Epithelial cell of proximal tubule (primary cell): Measurements from ENCODE around the gene STOM. TPM values are rescaled to one million over a fixed set of nuclear protein-coding genes. Genes with fewer than 3 reads are reported as not detected.

Experiments used
- DNase-seq: peaks from one replicate; pipeline ENCODE4 v3.0.0-alpha.2; 2011; ENCODE audit warnings: low read depth
- H3K4me3 ChIP-seq: 2 replicates; pipeline ENCODE4 v1.5.1; 2011; ENCODE audit warnings: low read depth, mild to moderate bottlenecking, low read length
- total RNA-seq: library from RNA; depleted of rRNA; stranded (reverse); fragments of >200 nt; gene quantifications from 2 replicates; pipeline ENCODE4 v1.2.3, GENCODE V29; 2015
- TF ChIP-seq, protein P1 (sequence below): conservative IDR thresholded peaks from 2 replicates; pipeline ENCODE4 v1.5.1; 2012; ENCODE audit warnings: low read depth, mild to moderate bottlenecking, low read length

The STOM gene
- total RNA-seq, 1 donor from 2014 or later, result 26.1 TPM

DNA sequence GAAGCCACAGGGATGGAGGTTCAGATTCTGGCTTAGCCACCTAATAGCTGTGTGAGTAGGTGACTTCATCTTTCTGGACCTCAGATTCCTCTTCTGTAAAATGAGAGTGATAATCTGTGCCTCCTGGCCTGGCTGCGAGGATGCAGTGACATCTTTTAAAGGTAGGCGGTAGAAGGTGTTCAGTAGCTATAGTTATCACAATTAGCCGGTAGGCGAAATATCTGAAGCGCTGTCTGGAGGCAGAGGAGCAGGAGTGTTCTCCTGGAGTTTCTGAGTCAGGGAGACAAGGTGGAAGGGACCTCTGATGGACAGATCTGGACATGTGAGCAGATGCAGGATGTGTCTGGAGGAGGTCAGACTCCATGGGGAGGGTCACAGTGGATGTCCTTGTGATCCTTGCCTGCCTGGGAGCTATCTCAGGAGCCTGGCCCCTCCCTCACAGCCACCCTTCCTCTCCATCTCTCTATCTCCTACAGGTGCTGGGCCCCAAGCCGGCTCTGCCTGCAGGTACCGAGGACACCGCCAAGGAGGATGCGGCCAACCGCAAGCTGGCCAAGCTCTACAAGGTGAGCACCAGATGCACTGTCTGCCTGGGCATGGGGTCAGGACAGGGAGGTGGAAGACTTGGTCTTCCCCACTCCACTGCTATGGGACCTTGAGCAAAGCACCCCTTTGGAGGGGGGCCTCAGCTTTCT, 56.4 kb downstream of the STOM start:
- DNase-seq, result no peak
- H3K4me3 ChIP-seq, result no peak overlapping the region
- TF ChIP-seq, protein P1, sequence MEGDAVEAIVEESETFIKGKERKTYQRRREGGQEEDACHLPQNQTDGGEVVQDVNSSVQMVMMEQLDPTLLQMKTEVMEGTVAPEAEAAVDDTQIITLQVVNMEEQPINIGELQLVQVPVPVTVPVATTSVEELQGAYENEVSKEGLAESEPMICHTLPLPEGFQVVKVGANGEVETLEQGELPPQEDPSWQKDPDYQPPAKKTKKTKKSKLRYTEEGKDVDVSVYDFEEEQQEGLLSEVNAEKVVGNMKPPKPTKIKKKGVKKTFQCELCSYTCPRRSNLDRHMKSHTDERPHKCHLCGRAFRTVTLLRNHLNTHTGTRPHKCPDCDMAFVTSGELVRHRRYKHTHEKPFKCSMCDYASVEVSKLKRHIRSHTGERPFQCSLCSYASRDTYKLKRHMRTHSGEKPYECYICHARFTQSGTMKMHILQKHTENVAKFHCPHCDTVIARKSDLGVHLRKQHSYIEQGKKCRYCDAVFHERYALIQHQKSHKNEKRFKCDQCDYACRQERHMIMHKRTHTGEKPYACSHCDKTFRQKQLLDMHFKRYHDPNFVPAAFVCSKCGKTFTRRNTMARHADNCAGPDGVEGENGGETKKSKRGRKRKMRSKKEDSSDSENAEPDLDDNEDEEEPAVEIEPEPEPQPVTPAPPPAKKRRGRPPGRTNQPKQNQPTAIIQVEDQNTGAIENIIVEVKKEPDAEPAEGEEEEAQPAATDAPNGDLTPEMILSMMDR, result no peak

GRCh38 chr9:121312169-121312568, 57.9 kb downstream of the STOM start:
- TF ChIP-seq, protein P1, result no peak
- DNase-seq, result no peak
- H3K4me3 ChIP-seq, result no peak overlapping the region

GRCh38 chr9:121310571-121310970, 59.5 kb downstream of the STOM start:
- DNase-seq, result no peak
- TF ChIP-seq, protein P1, result no peak
- no peak overlapping the region for H3K4me3 ChIP-seq

DNA sequence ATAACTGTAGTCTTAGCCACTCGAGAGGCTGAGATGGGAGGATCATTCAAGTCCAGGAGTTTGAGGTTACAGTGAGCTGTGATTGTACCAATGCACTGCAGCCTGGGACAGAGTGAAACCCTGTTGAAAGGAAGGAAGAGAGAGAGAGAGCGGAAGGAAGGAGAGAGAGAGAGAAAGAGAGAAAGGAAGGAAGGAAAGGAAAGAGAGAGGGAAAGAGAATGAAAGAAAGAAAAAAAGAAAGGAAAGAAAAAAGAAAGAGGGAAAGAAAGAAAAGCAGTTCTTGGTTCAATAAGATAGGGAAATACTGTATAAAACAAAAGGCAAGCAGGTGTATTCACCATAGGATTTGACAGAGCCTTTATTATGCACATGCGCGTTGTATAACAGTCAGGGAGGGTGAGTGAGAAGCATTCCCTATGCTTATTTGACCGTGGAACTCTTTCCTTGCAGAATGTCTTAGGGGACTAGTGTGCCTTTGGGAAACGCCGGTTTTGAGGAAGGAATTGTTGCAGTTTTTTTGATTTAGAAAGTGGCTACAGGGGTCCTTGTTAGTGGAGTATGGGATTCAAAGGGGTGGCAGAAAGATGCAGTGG, 60.1 kb downstream of the STOM start:
- no peak for DNase-seq
- TF ChIP-seq, protein P1, result no peak
- no peak overlapping the region for H3K4me3 ChIP-seq

GRCh38 chr9:121309171-121309570, 60.9 kb downstream of the STOM start:
- DNase-seq, result no peak
- H3K4me3 ChIP-seq, result no peak overlapping the region
- TF ChIP-seq, protein P1, result no peak

DNA sequence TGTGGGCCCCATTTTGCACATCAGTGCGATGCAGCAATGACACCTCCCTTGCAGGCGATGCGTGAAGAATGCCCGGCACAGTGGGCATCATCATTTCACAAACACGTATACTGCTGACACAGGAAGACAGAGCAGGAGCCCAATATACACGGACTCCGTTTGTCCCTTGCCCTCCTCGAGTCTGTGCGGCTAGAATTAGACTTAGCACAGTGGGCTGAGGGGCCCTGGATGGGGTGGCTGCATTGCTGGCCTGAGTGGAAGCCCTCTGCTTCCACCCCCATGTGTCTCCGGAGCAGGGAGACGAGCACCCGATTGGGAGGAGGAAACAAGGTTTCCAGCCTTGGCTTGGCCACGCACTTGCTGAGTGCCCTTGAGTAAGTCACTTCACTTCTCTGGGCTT, 61.3 kb downstream of the STOM start:
- no peak overlapping the region for H3K4me3 ChIP-seq
- no peak for DNase-seq
- TF ChIP-seq, protein P1, result no peak

GRCh38 chr9:121307976-121308375, 62.1 kb downstream of the STOM start:
- TF ChIP-seq, protein P1, result no peak
- DNase-seq, result no peak
- H3K4me3 ChIP-seq, result no peak overlapping the region
